Calu3 (cell line): ENCODE results near the gene SNCAIP. TPM values are rescaled to one million over a fixed set of nuclear protein-coding genes. Genes with fewer than 3 reads are reported as not detected.

Experiments used
- BruUV-seq: library from RNA; stranded (reverse); fragments of 400-500 nt; replicated peaks from 2 replicates; lab custom pipeline; 2021; lab: Mats Ljungman, UMichigan
- CTCF ChIA-PET: fragments of 300-600 bp; sonication (Branson Sonifier 250); formaldehyde crosslinking; loops from one replicate; lab custom pipeline; 2022; ENCODE audit warnings: antibody characterized with exemption; lab: Charles Lee
- DNase-seq: peaks from one replicate; pipeline ENCODE4 v3.0.0; 2022
- H3K27ac Mint-ChIP-seq: one replicate; pipeline ENCODE4 v1.8.0; 2022; ENCODE audit warnings: mixed read lengths; ENCODE audit not compliant: unreplicated experiment
- H3K27me3 Mint-ChIP-seq: one replicate; pipeline ENCODE4 v1.8.0; 2022; ENCODE audit warnings: mixed read lengths; ENCODE audit not compliant: unreplicated experiment
- H3K36me3 Mint-ChIP-seq: one replicate; pipeline ENCODE4 v1.8.0; 2022; ENCODE audit warnings: mild to moderate bottlenecking, moderate library complexity, mixed read lengths; ENCODE audit not compliant: insufficient read depth, unreplicated experiment
- H3K4me1 Mint-ChIP-seq: one replicate; pipeline ENCODE4 v1.8.0; 2022; ENCODE audit warnings: mild to moderate bottlenecking, low read depth, mixed read lengths; ENCODE audit not compliant: unreplicated experiment
- H3K4me3 Mint-ChIP-seq: one replicate; pipeline ENCODE4 v1.8.0; 2022; ENCODE audit warnings: mild to moderate bottlenecking, low read depth, moderate library complexity, mixed read lengths; ENCODE audit not compliant: unreplicated experiment
- H3K9me3 Mint-ChIP-seq: one replicate; pipeline ENCODE4 v1.8.0; 2022; ENCODE audit warnings: low read depth, mixed read lengths; ENCODE audit not compliant: unreplicated experiment
- CTCF ChIP-seq: fragments of 200-600 bp; IDR thresholded peaks from one replicate; pipeline ENCODE4 v1.8.0; 2022; ENCODE audit warnings: antibody characterized with exemption; ENCODE audit not compliant: unreplicated experiment
- intact Hi-C: fragments of 100-400 bp; cut with micrococcal nuclease; formaldehyde crosslinking; loops from one replicate; pipeline ENCODE4 v1.10.0; 2022; ENCODE audit not compliant: unreplicated experiment
- total RNA-seq: library from RNA; stranded (reverse); gene quantifications from 2 replicates; pipeline ENCODE4 v1.2.3, GENCODE V29; 2022

SNCAIP gene
- total RNA-seq, 1 experiment from 2014 or later = not detected

DNA sequence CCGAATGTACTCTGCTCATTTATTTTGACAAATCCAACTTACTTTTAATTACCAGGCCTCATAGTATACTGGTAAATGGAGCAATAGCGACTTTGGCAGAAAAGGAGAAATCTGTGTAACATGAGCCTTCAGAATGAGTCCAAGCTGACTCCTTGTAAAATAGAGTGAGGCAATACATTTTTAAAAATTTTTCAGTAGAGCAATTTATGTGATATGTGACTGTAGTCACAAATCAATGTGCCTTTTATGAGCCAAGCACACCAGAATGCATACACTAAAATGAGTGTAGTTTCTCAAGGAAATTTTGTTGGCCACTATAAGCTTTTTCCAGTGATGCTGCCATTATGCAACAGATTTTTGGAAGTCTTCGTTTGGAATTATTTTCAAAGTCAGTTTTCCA, 73.8 kb downstream of the SNCAIP start:
- no peaks in the 10 kb centered on the region for H3K9me3 Mint-ChIP-seq
- DNase-seq = no peak
- CTCF ChIA-PET = interaction anchor here (0.7 kb wide), 2 partner anchors 77 to 148 kb away, joined by 3 read pairs; no protein-coding TSS in a partner anchor
- H3K27me3 Mint-ChIP-seq = peaks cover 15% of the 10 kb centered on the region
- no peak overlapping the region for H3K27ac Mint-ChIP-seq
- TF ChIP-seq CTCF = no peak
- no peaks in the 10 kb centered on the region for H3K4me1 Mint-ChIP-seq
- H3K36me3 Mint-ChIP-seq = no peaks in the 10 kb centered on the region
- H3K4me3 Mint-ChIP-seq = no peak overlapping the region
- intact Hi-C loops = no loop called here
- no TSS peak for BruUV-seq

- Mint-ChIP-seq H3K27ac (no peak overlapping the region), H3K36me3 (no peaks in the 10 kb centered on the region), H3K4me3 (no peak overlapping the region), H3K27me3 (peaks cover 4% of the 10 kb centered on the region), H3K9me3 (no peaks in the 10 kb centered on the region), H3K4me1 (no peaks in the 10 kb centered on the region)
- CTCF ChIA-PET = no interaction called here
- no TSS peak for BruUV-seq
- DNase-seq = no peak
- TF ChIP-seq CTCF = no peak
- intact Hi-C loops = no loop called here
Observed at GRCh38 chr5:122390154-122390553, 78.1 kb downstream of the SNCAIP start.

DNA sequence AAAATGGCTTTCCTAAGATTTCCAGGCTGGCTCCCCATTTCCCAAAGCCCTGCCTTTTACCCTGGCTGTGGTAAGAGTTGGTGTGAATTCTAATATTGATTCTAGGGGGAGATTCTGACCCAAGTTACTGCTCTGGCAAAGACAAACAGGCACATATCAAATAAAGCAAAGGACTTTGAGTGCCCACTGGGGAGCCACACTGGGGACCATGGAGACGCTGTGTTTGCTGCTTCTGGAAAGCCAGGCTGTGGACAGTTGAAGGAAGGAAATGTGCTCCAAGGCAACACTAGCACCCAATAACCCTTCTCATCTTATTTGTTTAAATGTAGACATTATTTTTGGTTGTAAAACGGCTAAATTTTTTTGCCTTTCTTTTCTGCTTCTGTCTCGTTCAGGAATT, 78.7 kb downstream of the SNCAIP start:
- TF ChIP-seq CTCF = no peak
- no peak overlapping the region for H3K27ac Mint-ChIP-seq
- H3K4me3 Mint-ChIP-seq = no peak overlapping the region
- no peaks in the 10 kb centered on the region for H3K27me3 Mint-ChIP-seq
- H3K36me3 Mint-ChIP-seq = no peaks in the 10 kb centered on the region
- intact Hi-C loops = no loop called here
- no peaks in the 10 kb centered on the region for H3K4me1 Mint-ChIP-seq
- no peak for DNase-seq
- no peaks in the 10 kb centered on the region for H3K9me3 Mint-ChIP-seq
- BruUV-seq = no TSS peak
- CTCF ChIA-PET = no interaction called here

GRCh38 chr5:122391621-122392020, 79.6 kb downstream of the SNCAIP start:
- DNase-seq = no peak
- H3K27me3 Mint-ChIP-seq = no peaks in the 10 kb centered on the region
- H3K36me3 Mint-ChIP-seq = no peaks in the 10 kb centered on the region
- intact Hi-C loops = no loop called here
- TF ChIP-seq CTCF = no peak
- BruUV-seq = no TSS peak
- no peaks in the 10 kb centered on the region for H3K4me1 Mint-ChIP-seq
- H3K4me3 Mint-ChIP-seq = no peak overlapping the region
- no peaks in the 10 kb centered on the region for H3K9me3 Mint-ChIP-seq
- no peak overlapping the region for H3K27ac Mint-ChIP-seq
- CTCF ChIA-PET = no interaction called here
